Inferior parietal cortex (tissue), 1 donor: ENCODE measurements around the gene NHS.

Source experiments
- DNase-seq: peaks from one replicate; pipeline ENCODE4 v3.0.0-alpha.2; 2016; ENCODE audit errors: extremely low spot score

NHS gene

GRCh38 chrX:17735406-17735805, 360.4 kb downstream of the NHS start:
- no peak for DNase-seq

- DNase-seq = no peak
Observed at GRCh38 chrX:17736478-17736855, 361.5 kb downstream of the NHS start.

GRCh38 chrX:17736856-17737709, 362.1 kb downstream of the NHS start, which contains the start of gene SCML1:
Gene SCML1, plus strand, starts transcription at chrX:17737493. Its CDS starts 6,694 bp downstream, at chrX:17744187.
- peak; percentile 82 for DNase-seq

GRCh38 chrX:17737710-17737985, 362.6 kb downstream of the NHS start:
- no peak for DNase-seq

GRCh38 chrX:17737986-17738713, 363.1 kb downstream of the NHS start:
- DNase-seq = no peak

- no peak for DNase-seq
Observed at GRCh38 chrX:17738737-17739535, 363.9 kb downstream of the NHS start.

- DNase-seq = no peak
Observed at GRCh38 chrX:17740137-17741122, 365.4 kb downstream of the NHS start.

- no peak for DNase-seq
Observed at GRCh38 chrX:17741123-17741511, 366.1 kb downstream of the NHS start.

GRCh38 chrX:17743913-17744312, 368.9 kb downstream of the NHS start:
- no peak for DNase-seq

- DNase-seq = no peak
Observed at GRCh38 chrX:17744896-17745523, 370.0 kb downstream of the NHS start.

- no peak for DNase-seq
Observed at GRCh38 chrX:17747692-17748091, 372.7 kb downstream of the NHS start.

GRCh38 chrX:17748684-17749083, 373.7 kb downstream of the NHS start:
- DNase-seq = no peak

- no peak for DNase-seq
Observed at GRCh38 chrX:17750436-17750835, 375.4 kb downstream of the NHS start.

GRCh38 chrX:17758382-17758781, 383.4 kb downstream of the NHS start:
- DNase-seq = no peak

- DNase-seq = no peak
Observed at GRCh38 chrX:17759990-17760389, 385.0 kb downstream of the NHS start.

- no peak for DNase-seq
Observed at GRCh38 chrX:17767734-17768133, 392.7 kb downstream of the NHS start.

- DNase-seq = no peak
Observed at GRCh38 chrX:17768997-17769396, 394.0 kb downstream of the NHS start.

GRCh38 chrX:17769701-17770269, 394.8 kb downstream of the NHS start:
- DNase-seq = no peak

- no peak for DNase-seq
Observed at GRCh38 chrX:17773221-17773876, 398.3 kb downstream of the NHS start.

- no peak for DNase-seq
Observed at GRCh38 chrX:17774053-17774452, 399.1 kb downstream of the NHS start.
